Hippocampal formation (tissue), 2 donors: ENCODE measurements around the gene PRKN.

Experiments used
- DNase-seq, 2 donors: peaks; one replicate each; lab custom pipeline; 2025; lab: John Stamatoyannopoulos, UW

Gene PRKN

GRCh38 chr6:161804838-161805237, 922.7 kb downstream of the PRKN start:
- no peak for DNase-seq

- DNase-seq, result no peak
Observed at GRCh38 chr6:161803131-161803530, 924.4 kb downstream of the PRKN start.

GRCh38 chr6:161802231-161802630, 925.3 kb downstream of the PRKN start:
- DNase-seq, result no peak

GRCh38 chr6:161798844-161799394, 928.6 kb downstream of the PRKN start:
- DNase-seq, result no peak

GRCh38 chr6:161796681-161797080, 930.9 kb downstream of the PRKN start:
- no peak for DNase-seq

- no peak for DNase-seq
Observed at GRCh38 chr6:161792851-161793493, 934.6 kb downstream of the PRKN start.

GRCh38 chr6:161788531-161788930, 939.0 kb downstream of the PRKN start:
- no peak for DNase-seq

- no peak for DNase-seq
Observed at GRCh38 chr6:161772176-161772575, 955.4 kb downstream of the PRKN start.

GRCh38 chr6:161761966-161762365, 965.6 kb downstream of the PRKN start:
- no peak for DNase-seq

GRCh38 chr6:161755080-161755479, 972.5 kb downstream of the PRKN start:
- DNase-seq, result no peak

- no peak for DNase-seq
Observed at GRCh38 chr6:161750686-161751085, 976.9 kb downstream of the PRKN start.

- no peak for DNase-seq
Observed at GRCh38 chr6:161749576-161749975, 978.0 kb downstream of the PRKN start.

GRCh38 chr6:161748535-161749416, 978.8 kb downstream of the PRKN start:
- DNase-seq, result peak in 1 of 2 donors; percentile 15

- DNase-seq, result no peak
Observed at GRCh38 chr6:161747506-161747905, 980.1 kb downstream of the PRKN start.

GRCh38 chr6:161745594-161746141, 981.9 kb downstream of the PRKN start:
- no peak for DNase-seq

GRCh38 chr6:161745128-161745527, 982.4 kb downstream of the PRKN start:
- no peak for DNase-seq

GRCh38 chr6:161744211-161745067, 983.1 kb downstream of the PRKN start:
- DNase-seq, result no peak

- no peak for DNase-seq
Observed at GRCh38 chr6:161743509-161744178, 983.9 kb downstream of the PRKN start.

GRCh38 chr6:161740486-161740885, 987.1 kb downstream of the PRKN start:
- no peak for DNase-seq

- no peak for DNase-seq
Observed at GRCh38 chr6:161736781-161737292, 990.7 kb downstream of the PRKN start.

- no peak for DNase-seq
Observed at GRCh38 chr6:161736326-161736725, 991.2 kb downstream of the PRKN start.
